ENCODE measurements around the gene TARS1. TPM values are rescaled to one million over a fixed set of nuclear protein-coding genes. Genes with fewer than 3 reads are reported as not detected.
"Not testable (repeated sequence)": the region's sequence is repeated elsewhere in the genome, so short reads cannot be mapped to it uniquely, and the experiment has no call there.

TARS1 gene
- total RNA-seq, 4 donors from 2014 or later, result 29.3 to 40.4 (median 38.9) TPM

GRCh38 chr5:33432656-33433055 lies 8.1 kb upstream of the TARS1 start:
- intact Hi-C loops (cut with DNase I; ENCODE audit: low total_unique reads), result loop anchor here (10.0 kb wide), 1 partner anchor 502 kb away; the partner anchor contains the start of gene RXFP3
- WGBS, 2 donors, result 96 to 100% methylated on average over 1 of the region's 1 CpG
- DNase-seq (ENCODE audit: low spot score in 2 of 2), result no peak
- TF ChIP-seq POLR2A (IDR thresholded peaks at IDR 0.05) (no peak), CTCF (IDR thresholded peaks at IDR 0.05) (no peak)
- no peak overlapping the region for H3K4me3 ChIP-seq (ENCODE audit: low read depth, poor library complexity, severe bottlenecking)

- TF ChIP-seq CTCF (IDR thresholded peaks at IDR 0.05), result no peak
- no peak for TF ChIP-seq POLR2A (IDR thresholded peaks at IDR 0.05)
- WGBS, 2 donors, result 62 to 67% methylated on average over 4 of the region's 4 CpGs
- intact Hi-C loops (cut with DNase I; ENCODE audit: low total_unique reads), result loop anchor here (10.0 kb wide), 1 partner anchor 501 kb away; the partner anchor contains the start of gene RXFP3
- DNase-seq (ENCODE audit: low spot score in 2 of 2), result no peak
- H3K4me3 ChIP-seq (ENCODE audit: low read depth, poor library complexity, severe bottlenecking), result no peak overlapping the region
Observed at GRCh38 chr5:33433303-33434240, 7.2 kb upstream of the TARS1 start.

- DNase-seq (ENCODE audit: low spot score in 2 of 2), result peak; percentile 74 to 89
- intact Hi-C loops (cut with DNase I; ENCODE audit: low total_unique reads), result loop anchor here (10.0 kb wide), 1 partner anchor 499 kb away; the partner anchor contains the start of gene RXFP3
Observed at GRCh38 chr5:33435893-33436490, 4.8 kb upstream of the TARS1 start.

GRCh38 chr5:33438996-33439395 lies 1.8 kb upstream of the TARS1 start:
- 64 to 74% methylated on average over 6 of the region's 6 CpGs for WGBS, 2 donors
- H3K4me3 ChIP-seq (ENCODE audit: low read depth, poor library complexity, severe bottlenecking), result no peak overlapping the region
- no peak for DNase-seq (ENCODE audit: low spot score in 2 of 2)
- TF ChIP-seq POLR2A (IDR thresholded peaks at IDR 0.05) (no peak), CTCF (IDR thresholded peaks at IDR 0.05) (no peak)
- intact Hi-C loops (cut with DNase I; ENCODE audit: low total_unique reads), result loop anchor here (10.0 kb wide), 1 partner anchor 496 kb away; the partner anchor contains the start of gene RXFP3

More at GRCh38 chr5:33435893-33436490, 4.8 kb upstream of the TARS1 start:
- WGBS, 2 donors, result 19 to 22% methylated on average over 5 of the region's 5 CpGs
- H3K4me3 ChIP-seq (ENCODE audit: low read depth, poor library complexity, severe bottlenecking), result not testable (repeated sequence)
- peak in 1 of 3 donors; percentile 68 for TF ChIP-seq CTCF (IDR thresholded peaks at IDR 0.05)

- intact Hi-C loops (cut with DNase I; ENCODE audit: low total_unique reads), result loop anchor here (10.0 kb wide), 1 partner anchor 495 kb away; the partner anchor contains the start of gene RXFP3
- 0 to 4% methylated on average over 18 of the region's 18 CpGs for WGBS, 2 donors
- H3K4me3 ChIP-seq (ENCODE audit: low read depth, poor library complexity, severe bottlenecking), result peak overlapping the region; percentile 41
- DNase-seq (ENCODE audit: low spot score in 2 of 2), result no peak
- TF ChIP-seq CTCF (IDR thresholded peaks at IDR 0.05) (no peak), POLR2A (IDR thresholded peaks at IDR 0.05) (no peak)
Observed at GRCh38 chr5:33439905-33440481, 772 bp upstream of the TARS1 start.
